HG02852 (cell line): Measurements from ENCODE around the gene CLBA1.

Experiments
- ATAC-seq: cut with Tn5 transposase; IDR thresholded peaks from one replicate; pipeline ENCODE4 v1.9.1; 2021; ENCODE audit warnings: mild to moderate bottlenecking, moderate library complexity; ENCODE audit not compliant: unreplicated experiment

CLBA1 gene

DNA sequence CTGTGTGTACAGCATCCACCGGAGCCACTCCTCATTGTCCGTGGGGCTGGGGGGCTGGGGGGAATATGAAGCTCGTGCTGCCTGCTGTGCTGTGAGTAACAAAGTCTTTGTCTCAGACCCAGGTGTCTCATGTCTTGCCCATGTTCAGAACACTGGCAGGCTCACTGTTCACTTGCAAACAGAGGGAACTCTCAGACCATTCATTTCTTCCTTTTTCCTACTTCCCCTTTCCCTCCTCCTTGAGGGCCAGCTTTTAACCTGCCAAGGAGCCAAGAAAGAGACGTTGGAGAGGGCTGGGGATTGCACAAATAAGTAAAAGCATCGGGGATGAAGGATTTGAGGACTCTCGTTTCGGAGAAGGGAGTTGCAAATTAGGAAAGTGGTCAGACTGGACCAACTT lies 58.1 kb downstream of the CLBA1 start:
- ATAC-seq, result no peak
